HG03175 (cell line): Measurements from ENCODE around the gene LCE1A.

ENCODE experiments used
- ATAC-seq: cut with Tn5 transposase; IDR thresholded peaks from one replicate; pipeline ENCODE4 v1.9.1; 2021; ENCODE audit warnings: mild to moderate bottlenecking, moderate library complexity; ENCODE audit not compliant: unreplicated experiment

The LCE1A gene, protein sequence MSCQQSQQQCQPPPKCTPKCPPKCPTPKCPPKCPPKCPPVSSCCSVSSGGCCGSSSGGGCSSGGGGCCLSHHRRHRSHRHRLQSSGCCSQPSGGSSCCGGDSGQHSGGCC

DNA sequence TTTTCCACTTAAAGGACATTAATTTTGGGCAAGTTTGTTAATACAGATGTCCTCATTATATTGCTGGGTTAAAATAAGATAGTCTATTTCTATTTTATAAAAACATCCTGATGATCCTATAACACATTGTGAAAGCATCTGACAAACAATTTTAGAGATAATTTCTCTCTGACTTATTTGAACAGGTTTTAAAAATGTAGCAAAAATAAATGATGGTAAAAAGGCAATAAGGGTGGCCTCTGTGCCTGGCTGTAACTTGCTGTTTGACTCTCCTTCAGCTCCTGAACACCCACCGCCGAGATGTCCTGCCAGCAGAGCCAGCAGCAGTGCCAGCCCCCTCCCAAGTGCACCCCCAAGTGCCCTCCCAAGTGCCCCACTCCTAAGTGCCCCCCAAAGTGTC, at the start of gene LCE1A:
LCE1A (plus strand) TSS at position 301 of the 400 bp plus-strand sequence; CDS start at position 301, 0 bp downstream.
- no peak for ATAC-seq

DNA sequence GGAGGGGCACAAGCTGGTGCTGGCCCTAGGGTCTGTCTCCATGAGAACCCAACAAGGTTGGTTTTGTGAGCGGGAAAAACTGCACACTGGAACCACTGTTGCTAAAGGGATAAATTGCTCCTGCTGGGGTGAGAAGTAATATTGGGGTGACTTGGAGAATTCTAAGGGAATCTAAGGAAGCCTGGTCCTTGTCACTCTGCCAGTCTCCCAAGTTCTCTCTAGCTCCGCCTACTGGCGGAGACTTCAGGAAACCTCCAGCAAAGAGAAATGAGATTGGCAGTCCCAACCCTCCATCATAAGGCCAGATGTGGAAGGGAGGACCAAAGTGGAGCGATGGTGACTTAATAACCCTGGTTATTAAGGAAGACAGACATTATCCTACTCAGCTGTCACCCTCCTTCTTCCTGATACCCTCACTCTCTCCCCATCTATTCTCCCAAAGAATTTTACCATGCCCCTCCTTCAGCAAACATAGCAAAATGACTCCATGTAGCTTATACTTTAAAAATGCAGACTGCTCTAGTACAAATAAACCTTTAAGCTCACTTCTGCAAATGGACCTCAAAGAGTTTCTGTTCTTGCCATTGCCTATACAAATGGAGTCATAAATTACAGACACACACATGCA, 49.6 kb upstream of the LCE1A start:
- ATAC-seq = no peak

DNA sequence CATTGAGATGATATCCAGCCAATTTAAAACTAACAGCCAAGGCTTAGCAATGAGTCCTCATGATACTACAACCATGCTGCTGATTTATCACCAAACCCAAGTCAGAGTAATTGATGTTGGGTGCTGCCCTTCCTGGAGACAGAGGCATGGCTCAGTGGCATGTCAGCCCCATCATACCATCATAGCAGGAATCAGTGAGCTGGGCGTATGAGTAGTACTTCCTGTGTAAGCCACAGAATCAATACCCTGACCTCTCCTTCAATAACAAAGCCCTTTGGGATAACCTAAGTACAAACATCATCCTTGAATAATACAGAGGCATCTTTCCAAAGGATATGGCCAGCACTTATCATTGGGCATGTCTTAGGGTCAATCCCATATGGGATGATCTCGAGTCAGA, 44.2 kb upstream of the LCE1A start:
- ATAC-seq = no peak

DNA sequence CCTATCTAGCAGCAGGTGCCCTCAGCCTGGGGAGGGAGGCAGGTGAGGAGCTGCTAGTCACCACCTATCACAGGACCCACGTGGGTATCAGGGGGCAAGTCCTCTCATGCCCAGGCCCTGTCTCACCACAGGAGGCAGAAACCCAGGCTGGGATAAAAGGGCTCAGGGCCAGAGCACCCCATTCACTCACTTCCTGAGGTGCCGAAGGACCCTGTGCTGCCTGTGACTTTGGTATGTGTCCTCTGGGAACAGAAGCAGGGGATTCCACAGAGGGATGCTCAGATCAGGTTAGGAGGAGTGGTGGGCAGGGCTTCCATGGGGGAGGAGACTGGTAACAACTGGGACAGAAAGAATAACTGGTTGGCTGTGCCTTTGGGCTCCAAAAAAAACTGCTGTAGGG, 41.2 kb upstream of the LCE1A start, which contains the start of gene LCE1E:
LCE1E (plus strand) TSS at position 181 of the 400 bp plus-strand sequence. CDS start 1,043 bp downstream, outside the sequence.
- ATAC-seq = no peak

DNA sequence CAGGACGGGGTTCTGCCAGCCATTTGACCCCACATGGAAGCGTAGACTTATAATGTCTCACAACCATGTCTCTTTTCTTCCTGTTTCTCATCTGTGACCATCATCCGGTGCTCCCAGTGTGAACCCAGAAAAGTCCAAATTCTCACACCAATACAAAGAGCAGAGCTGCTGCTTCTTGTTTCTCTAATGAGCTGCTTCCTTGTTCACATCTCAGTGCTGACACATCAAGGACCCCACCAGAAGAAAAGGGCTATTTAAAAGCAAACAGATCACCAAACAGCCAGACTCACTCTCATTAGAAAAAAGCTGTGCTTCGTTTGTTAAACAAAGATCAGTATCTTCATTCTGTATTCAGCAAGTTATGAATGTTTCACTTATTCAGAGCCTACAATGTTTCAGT, 31.6 kb upstream of the LCE1A start:
- no peak for ATAC-seq

DNA sequence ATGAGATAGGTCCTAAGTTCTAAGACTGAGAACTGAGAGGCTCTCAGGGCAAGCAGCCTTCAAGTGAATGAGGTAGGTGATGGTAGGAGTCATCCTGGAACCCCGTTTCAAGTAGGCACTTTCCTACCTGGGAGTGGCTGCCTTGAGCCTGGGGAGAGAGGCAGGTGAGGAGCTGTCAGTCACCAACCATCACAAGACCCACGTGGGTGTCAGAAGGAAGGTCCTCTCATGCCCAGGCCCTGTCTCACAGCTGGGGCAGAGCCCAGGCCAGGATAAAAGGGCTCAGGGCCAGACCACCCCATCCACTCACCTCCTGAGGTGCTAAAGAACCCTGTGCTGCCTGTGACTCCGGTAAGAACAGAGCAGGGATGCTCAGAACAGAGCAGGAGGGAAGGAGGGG, 30.9 kb upstream of the LCE1A start, which contains the start of gene LCE1D:
LCE1D (plus strand) TSS at position 301 of the 400 bp plus-strand sequence. CDS start 1,074 bp downstream, outside the sequence.
- no peak for ATAC-seq

DNA sequence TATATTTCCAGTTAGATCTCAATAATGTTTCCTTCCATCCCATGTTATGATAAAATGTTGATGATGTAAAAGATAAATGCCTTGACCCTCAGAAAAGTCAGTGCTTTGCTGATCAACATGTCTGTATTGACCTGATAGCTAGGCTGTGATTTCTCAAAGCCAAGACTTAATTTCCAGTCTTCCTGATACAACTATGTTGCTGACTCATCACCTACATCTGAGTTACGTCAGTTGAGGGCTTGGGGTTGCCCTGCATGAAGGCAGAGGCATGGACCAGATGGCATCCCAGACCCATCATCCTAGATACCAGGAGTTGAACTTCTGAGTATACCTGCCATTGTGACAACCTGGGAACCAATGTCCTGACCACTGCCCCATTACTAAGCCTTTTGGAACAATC, 25.9 kb upstream of the LCE1A start:
- ATAC-seq = no peak

DNA sequence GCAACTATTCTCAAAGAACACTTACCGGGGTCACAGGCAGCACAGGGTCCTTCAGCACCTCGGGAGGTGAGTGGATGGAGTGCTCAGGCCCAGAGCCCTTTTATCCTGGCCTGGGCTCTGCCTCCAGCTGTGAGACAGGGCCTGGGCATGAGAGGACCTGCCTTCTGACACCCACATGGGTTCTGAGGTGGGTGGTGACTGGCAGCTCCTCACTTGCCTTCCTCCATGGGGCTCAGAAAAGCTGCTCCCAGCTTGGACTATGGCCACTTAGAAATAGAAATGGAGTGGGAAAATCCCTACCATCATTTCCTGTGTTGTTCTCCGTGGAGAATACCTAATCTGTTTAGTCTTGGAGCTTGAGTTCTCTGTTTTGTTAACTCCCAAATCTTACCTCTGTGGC, 20.7 kb upstream of the LCE1A start, which contains the start of gene LCE1C:
LCE1C (minus strand) TSS at position 76 of the 400 bp plus-strand sequence. CDS start 1,173 bp downstream, outside the sequence.
- ATAC-seq = no peak

DNA sequence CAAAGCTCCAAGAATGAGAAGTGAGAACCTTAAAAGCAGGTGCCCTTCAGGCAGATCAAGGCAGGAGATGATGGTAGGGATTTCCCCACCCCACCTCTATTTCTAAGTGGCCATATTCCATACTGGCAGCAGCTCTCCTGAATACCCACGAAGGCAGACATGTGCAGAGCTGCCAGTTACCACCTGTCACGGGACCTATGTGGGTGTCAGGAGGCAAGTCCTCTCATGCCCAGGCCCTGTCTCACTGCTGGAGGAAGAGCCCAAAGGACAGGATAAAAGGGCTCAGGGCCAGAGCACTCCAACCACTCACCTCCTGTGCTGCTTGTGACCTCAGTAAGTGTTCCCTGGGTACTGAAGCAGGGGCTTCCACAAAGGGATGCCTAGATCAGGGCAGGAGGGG, 16.2 kb upstream of the LCE1A start:
- no peak for ATAC-seq

DNA sequence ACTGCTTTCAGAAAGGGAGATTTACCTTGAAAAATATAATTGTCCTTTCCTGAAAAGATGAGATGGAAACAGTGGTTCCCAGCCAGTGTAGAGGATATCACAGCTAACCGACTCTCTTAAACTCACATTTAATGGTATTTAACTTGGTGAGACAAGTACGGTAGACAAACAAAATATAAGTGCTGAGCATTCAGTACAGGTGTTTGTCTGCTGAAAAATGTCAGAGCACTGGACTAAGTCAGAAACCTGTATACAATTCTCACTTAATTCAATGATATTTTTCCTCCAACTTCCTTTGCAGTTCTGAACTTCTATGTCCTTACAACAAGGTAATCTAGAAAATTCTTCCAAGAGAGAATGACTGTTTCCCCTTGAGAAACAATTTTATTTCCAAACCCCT, 15.6 kb upstream of the LCE1A start, which contains the start of gene LCE1B:
LCE1B (plus strand) TSS at position 301 of the 400 bp plus-strand sequence. CDS start 476 bp downstream, outside the sequence.
- ATAC-seq = no peak

DNA sequence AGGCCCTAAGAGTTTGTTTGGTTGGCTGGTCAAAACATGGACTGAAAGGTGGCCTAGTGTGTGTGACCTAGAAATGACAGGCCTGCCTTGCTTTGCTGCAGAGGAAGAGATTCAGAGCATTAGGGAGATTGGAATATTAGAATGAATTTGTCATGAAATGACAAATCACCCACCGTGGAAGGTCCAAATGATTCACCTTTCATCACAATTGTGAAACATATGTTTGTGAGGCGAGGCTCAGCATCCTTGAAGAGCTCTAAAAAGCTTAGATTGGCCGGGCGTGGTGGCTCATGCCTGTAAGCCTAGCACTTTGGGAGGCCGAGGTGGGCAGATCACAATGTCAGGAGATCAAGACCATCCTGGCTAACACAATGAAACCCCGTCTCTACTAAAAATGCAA, 10.0 kb upstream of the LCE1A start:
- ATAC-seq = no peak

DNA sequence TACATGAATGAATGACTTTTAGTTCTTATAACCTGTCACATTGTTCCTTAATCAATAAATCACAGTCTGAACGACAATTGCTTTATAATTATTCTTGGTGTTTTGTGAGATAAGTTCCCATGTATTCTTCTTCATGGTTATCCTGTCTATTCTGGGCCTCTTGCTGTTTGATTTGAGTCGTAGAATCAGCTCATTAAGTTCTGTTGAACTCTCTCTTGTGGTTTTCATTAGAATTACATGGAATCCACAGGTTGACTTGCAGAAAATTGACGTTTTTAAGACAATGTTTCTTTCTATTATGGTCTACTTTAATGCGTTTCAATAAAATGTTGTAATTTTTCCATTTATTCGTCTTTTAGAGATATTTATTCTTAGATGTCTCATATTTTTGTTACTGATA, 4.0 kb upstream of the LCE1A start:
- ATAC-seq = no peak

DNA sequence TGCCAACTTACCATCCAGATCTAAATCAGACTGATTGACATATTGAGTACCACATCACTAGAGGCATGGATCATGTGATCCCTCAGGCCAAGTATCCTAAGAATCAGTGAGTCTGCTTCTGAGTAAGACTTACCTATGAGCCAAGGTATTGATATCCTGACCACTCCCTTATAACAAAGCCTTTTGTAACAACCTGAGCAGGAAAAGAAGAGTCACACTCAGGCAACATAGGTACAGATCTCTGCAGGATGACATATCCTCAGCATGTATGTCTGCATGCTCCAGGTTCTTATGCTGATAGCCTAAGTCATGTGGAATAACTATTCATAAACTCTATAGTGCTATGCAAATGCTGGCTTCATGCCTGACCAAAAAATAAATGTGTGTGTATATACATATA, 2.3 kb upstream of the LCE1A start:
- no peak for ATAC-seq

DNA sequence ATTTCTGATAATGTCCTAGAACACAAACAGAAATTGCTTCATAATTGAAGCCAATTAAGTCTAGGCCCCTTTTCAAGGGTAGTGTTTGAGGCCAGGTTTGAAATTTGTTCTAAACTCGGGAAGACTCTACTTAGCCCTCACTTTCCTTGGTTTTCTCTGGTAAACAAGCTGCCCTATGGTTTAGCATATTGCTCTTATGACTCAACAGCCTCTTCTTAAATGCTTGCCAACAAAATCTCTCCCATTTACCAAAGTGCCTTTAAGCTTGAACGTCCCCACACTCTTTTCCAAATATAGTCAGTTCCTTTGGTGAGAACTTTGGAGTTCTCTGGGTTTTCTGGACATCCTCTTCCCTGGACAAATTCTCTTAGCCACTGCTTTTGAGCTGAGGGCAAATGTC, 9.6 kb downstream of the LCE1A start:
- no peak for ATAC-seq

DNA sequence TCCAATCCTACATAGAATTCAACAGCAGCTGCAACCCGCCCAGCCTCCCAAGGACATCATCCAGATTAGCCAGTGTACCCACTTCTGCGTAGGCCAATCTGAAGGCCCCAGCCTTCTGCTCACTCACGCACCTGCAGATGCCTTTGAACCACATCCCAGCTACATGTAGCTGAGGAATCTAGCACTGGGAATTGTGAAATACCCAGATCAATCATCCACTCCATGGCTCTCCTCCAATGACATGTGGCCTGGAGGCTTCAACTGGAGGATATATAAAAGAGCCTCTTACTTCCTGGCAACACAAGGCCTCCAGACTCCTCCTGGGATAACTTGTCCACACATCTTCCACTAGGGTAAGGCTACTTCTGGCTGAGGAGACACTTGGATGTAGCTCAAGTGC, 15.3 kb downstream of the LCE1A start, which contains the start of gene LCE6A:
LCE6A (plus strand) TSS at position 301 of the 400 bp plus-strand sequence. CDS start 665 bp downstream, outside the sequence.
- ATAC-seq = no peak

DNA sequence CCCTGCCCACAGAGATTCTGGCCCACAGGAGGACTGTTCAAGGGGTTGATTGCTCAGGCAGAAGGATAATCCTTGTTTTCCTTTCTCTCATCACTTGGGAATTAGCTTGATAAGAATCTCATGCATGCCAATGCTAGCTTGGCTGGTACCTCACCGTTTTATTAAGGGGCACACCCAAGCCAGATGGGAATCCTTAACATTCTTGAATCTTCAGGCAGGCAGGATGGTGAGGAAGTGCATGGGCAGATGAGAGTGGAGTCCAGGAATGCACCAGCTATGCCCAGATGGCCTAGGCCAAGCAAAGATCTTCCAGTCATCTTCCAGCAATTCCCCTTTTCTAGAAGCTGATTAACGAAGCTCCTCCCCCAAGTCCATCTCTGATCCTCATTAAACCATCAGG, 28.4 kb downstream of the LCE1A start:
- ATAC-seq = no peak

DNA sequence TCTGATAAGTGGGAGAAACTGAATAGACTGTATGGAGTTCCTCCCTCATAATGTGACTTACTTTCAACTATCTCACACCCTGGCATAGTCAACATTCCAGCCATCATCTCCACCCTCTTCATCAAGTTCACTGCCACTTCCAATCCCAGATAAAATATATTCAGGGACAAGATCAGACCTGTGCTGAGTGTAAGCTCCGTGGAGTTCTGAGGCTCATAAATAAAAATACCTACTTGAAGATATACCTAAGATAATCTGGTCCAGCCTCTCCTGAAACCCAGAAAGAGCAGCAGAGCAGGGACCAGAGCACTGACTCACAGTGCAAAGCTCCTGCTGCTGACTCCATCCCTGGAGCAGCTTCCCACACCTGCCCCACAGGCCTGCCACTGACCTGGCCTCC, 30.8 kb downstream of the LCE1A start:
- no peak for ATAC-seq

DNA sequence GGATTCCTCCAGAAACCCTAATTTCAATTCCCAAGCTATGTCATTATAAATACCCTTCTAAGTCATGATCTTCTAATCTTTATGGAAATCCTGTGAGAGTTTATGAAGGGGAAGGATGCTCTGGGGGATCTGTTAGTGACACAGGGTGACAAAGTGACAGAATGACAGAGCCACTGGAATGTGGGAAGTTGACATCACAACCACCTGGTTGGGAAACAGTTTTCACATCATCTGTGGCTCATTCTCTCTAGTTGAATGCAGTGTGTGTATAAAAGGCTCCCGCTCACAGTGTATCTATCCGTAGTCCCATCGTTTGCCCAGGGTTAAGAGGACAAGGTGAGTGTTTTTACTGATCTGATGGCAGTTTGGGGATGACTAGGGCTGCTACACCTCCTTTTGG, 32.4 kb downstream of the LCE1A start, which contains the start of gene LCE7A:
LCE7A (plus strand) TSS at position 301 of the 400 bp plus-strand sequence. CDS start 702 bp downstream, outside the sequence.
- ATAC-seq = no peak

DNA sequence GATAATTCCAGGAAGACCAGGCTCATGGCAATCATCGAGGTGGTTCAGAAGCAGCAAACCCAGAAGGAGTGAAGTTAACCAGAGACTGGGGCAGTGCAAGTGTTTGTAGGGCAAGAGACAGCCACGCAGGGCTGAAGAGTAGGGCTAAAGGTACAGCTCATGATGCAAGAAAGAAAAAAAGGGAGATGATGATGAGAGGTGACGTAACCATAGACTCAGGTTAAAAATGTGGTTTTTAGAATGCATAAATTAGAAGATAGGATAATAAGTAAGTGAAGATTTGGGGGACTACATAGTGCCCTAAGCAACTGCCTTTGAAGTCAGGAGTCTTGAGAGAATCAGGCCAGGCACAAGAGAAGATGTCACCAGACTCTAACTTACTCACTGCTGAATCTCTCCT, 32.9 kb downstream of the LCE1A start:
- no peak for ATAC-seq

DNA sequence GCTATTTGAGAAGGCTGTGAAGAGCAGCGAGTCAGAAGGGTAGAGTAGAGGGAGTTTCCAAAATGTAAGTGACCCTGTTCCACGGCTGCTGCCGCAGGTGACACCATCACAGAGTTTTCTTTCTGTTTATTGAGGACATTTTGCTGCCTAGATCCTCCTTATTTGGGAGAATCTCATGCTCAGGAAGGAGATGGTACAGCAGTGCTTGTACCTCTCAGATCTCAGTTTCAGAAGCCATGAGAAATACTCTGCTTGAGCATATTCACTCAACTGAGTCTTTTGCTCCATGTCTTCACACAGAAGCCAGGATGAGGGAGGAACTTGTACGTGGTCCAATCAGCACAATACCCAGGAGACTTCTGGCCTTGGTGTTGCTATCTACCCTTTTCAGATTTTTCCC, 34.1 kb downstream of the LCE1A start:
- ATAC-seq = no peak

DNA sequence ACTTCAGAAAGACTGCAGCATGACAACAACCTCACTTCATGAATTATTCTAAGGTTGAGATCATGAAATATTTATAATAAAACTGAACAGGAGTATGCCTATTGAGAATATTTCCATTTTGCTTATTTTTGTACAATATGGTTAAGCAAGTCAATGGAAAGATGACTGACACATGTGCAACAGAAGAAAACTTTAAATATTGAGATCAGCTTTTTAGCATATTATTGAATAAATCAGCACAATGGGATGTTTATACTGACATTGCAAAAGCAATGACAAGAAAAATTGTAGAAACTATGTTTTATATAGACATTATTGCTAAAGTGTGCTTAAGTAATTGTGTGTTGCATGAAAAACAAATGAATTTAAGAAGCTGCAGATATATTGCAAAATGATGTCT, 37.2 kb downstream of the LCE1A start:
- ATAC-seq = no peak

DNA sequence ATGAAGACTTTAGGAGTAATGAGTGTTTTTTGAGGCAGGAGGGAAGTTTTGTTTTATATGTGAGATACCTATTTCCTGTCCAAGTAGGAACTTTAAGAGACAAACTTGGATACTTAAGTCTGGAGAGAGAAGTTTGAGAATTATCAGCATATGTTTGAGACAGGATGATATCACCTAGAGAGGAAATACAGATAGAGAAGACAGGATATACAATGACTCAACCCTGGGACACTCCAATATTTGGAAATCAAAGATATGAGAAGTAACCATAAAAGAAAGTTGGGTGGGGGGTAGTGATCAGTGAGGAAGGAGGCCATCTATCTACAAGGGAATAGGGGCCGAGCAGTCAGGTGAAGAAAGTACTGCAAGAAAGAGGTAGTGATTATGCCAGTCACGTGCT, 39.0 kb downstream of the LCE1A start:
- no peak for ATAC-seq
